ENCODE results near the gene ST8SIA4. TPM values are rescaled to one million over a fixed set of nuclear protein-coding genes. Genes with fewer than 3 reads are reported as not detected.

Gene ST8SIA4
- total and polyA plus RNA-seq, 2 donors (not counting 3 experiments of a cell fraction or from before 2014, with no cell fraction given) = 4.5 to 25.0 TPM

- TF ChIP-seq EZH2 (IDR thresholded peaks at IDR 0.05; ENCODE audit: borderline replicate concordance, low read depth, low read length, severe bottlenecking) (no peak), POLR2AphosphoS5 (IDR thresholded peaks at IDR 0.05; ENCODE audit: insufficient read depth, low read depth, low read length) (no peak), MYC (IDR thresholded peaks at IDR 0.05; ENCODE audit: low read depth, low read length) (no peak), CTCF (IDR thresholded peaks at IDR 0.05; ENCODE audit: extremely low read depth in 1 of 2, insufficient read depth in 1 of 2, low read depth in 1 of 2, low read length in 2 of 2) (no peak), FOS (IDR thresholded peaks at IDR 0.05; ENCODE audit: borderline replicate concordance, insufficient read depth, low read length) (no peak), MAX (IDR thresholded peaks at IDR 0.05; ENCODE audit: insufficient read depth, insufficient read length) (no peak), GATA2 (IDR thresholded peaks at IDR 0.05; ENCODE audit: insufficient read depth, insufficient read length, low read depth, low read length) (no peak), POLR2A (IDR thresholded peaks at IDR 0.05; ENCODE audit: low read depth, low read length) (no peak), JUN (IDR thresholded peaks at IDR 0.05; ENCODE audit: borderline replicate concordance, insufficient read depth, insufficient read length, low read depth) (no peak)
- H3K27ac ChIP-seq (ENCODE audit: insufficient read depth, low read depth, low read length) = peak overlapping the region; percentile 28
- no peak overlapping the region for H2AFZ ChIP-seq (ENCODE audit: low read depth, low read length)
- peak overlapping the region; percentile 31 for H3K4me2 ChIP-seq (ENCODE audit: insufficient read depth, low read length)
- ChIA-PET POLR2A (no interaction called here), CTCF (interaction anchor here (1.0 to 2.9 kb wide), 3 partner anchors 10 to 17 kb away, joined by 3 to 14 read pairs (median 3); no protein-coding TSS in a partner anchor)
- no peaks in the 10 kb centered on the region for H3K9me3 ChIP-seq (replicated peaks; ENCODE audit: control insufficient read depth, insufficient read depth, low read length)
- FAIRE-seq (no peak), DNase-seq (ENCODE audit: low read depth, low spot score) (no peak)
- intact Hi-C loops (cut with micrococcal nuclease) (no loop called here), dilution Hi-C loops (cut with MboI; ENCODE audit: extremely low pct_ligation_motif_present, low sequenced_read_pairs) (no loop called here)
- no peaks in the 10 kb centered on the region for H3K79me2 ChIP-seq (ENCODE audit: control insufficient read depth, insufficient read depth, low read length)
- H3K4me3 ChIP-seq (replicated peaks in 1 of 3; ENCODE audit: insufficient read depth in 1 of 3, low read depth in 1 of 3, low read length in 3 of 3) = no peak overlapping the region
- no peaks in the 10 kb centered on the region for H4K20me1 ChIP-seq (replicated peaks; ENCODE audit: control insufficient read depth, extremely low read depth, insufficient read depth, low read length)
- peaks cover 13% of the 10 kb centered on the region for H3K4me1 ChIP-seq (ENCODE audit: control insufficient read depth, extremely low read depth, insufficient read depth, low read length)
- H3K9ac ChIP-seq (replicated peaks; ENCODE audit: extremely low read depth, insufficient read depth, low read length) = no peak overlapping the region
- no peaks in the 10 kb centered on the region for H3K36me3 ChIP-seq (ENCODE audit: control insufficient read depth in 2 of 2, extremely low read depth in 1 of 2, insufficient read depth in 2 of 2, low read length in 2 of 2)
- no peaks in the 10 kb centered on the region for H3K9me1 ChIP-seq (replicated peaks; ENCODE audit: control insufficient read depth, extremely low read depth, insufficient read depth, low read length)
- no peaks in the 10 kb centered on the region for H3K27me3 ChIP-seq (ENCODE audit: control insufficient read depth in 2 of 2, insufficient read depth in 2 of 2, low read length in 2 of 2)
- BruUV-seq (replicated peaks) = no TSS peak
Measured at GRCh38 chr5:100855295-100855694, 47.8 kb downstream of the ST8SIA4 start.

Measured in endothelial cell of umbilical vein (primary cell).